Neural cell (in vitro differentiated cells): ENCODE measurements around the gene CHST2.

Experiments
- CTCF ChIP-seq: fragments of 450-650 bp; IDR thresholded peaks from 2 replicates; pipeline ENCODE4 v1.5.1; 2014; ENCODE audit warnings: antibody characterized with exemption, mild to moderate bottlenecking, moderate library complexity; ENCODE audit not compliant: poor library complexity, severe bottlenecking
- EP300 ChIP-seq: fragments of 450-650 bp; conservative IDR thresholded peaks from 2 replicates; pipeline ENCODE4 v1.6.1; 2014; ENCODE audit warnings: antibody characterized with exemption, mild to moderate bottlenecking, moderate library complexity; ENCODE audit not compliant: poor library complexity, severe bottlenecking
- EZH2 ChIP-seq: fragments of 200-600, 300-800 bp; shearing (Covaris generic), sonication (generic); IDR thresholded peaks from 2 replicates; pipeline ENCODE4 v1.6.1; 2014; ENCODE audit warnings: antibody characterized with exemption, low read length, borderline replicate concordance, mild to moderate bottlenecking; ENCODE audit not compliant: insufficient read depth, poor library complexity, severe bottlenecking
- MXI1 ChIP-seq: fragments of 450-650 bp; conservative IDR thresholded peaks from 2 replicates; pipeline ENCODE4 v1.6.1; 2014; ENCODE audit warnings: antibody characterized with exemption, mild to moderate bottlenecking; ENCODE audit not compliant: poor library complexity, severe bottlenecking
- POLR2AphosphoS5 ChIP-seq: IDR thresholded peaks from 2 replicates; pipeline ENCODE4 v1.6.1; 2012
- RAD21 ChIP-seq: fragments of 450-650 bp; conservative IDR thresholded peaks from 2 replicates; pipeline ENCODE4 v1.6.1; 2014; ENCODE audit warnings: antibody characterized with exemption, mild to moderate bottlenecking, moderate library complexity
- REST ChIP-seq: IDR thresholded peaks from 2 replicates; pipeline ENCODE4 v1.6.1; 2012; ENCODE audit warnings: borderline replicate concordance
- SMC3 ChIP-seq: fragments of 450-650 bp; conservative IDR thresholded peaks from 2 replicates; pipeline ENCODE4 v1.6.1; 2014; ENCODE audit warnings: antibody characterized with exemption, mild to moderate bottlenecking, moderate library complexity; ENCODE audit not compliant: poor library complexity
- TAF1 ChIP-seq: IDR thresholded peaks from 2 replicates; pipeline ENCODE4 v1.6.1; 2012; ENCODE audit warnings: low read depth

GRCh38 chr3:143158014-143158988, 38.7 kb downstream of the CHST2 start:
- TF ChIP-seq CTCF (no peak), EP300 (no peak), REST (no peak), RAD21 (no peak), EZH2 (no peak), POLR2AphosphoS5 (no peak), TAF1 (no peak), MXI1 (no peak), SMC3 (no peak)
